H1 (cell line): Measurements from ENCODE around the gene BPI.

ENCODE experiments used
- CTCF ChIP-seq, 3 experiments: IDR thresholded peaks; 1 replicate in 2 of 3; 2 replicates in 1 of 3; pipeline versions ENCODE4 v1.5.1 to v1.6.1; 2011; ENCODE audit warnings: low read length in 3 of 3, mild to moderate bottlenecking in 3 of 3, inconsistent platforms in 2 of 3, low read depth in 1 of 3, moderate library complexity in 1 of 3; ENCODE audit not compliant: insufficient read depth in 1 of 3; ENCODE audit errors: control extremely low read depth in 1 of 3
- EZH2 ChIP-seq: fragments of 200-600 bp; sonication (generic); IDR thresholded peaks from 2 replicates; pipeline ENCODE4 v1.7.1; 2012; ENCODE audit warnings: low read depth, mild to moderate bottlenecking, moderate library complexity, low read length, inconsistent platforms; ENCODE audit not compliant: severe bottlenecking
- POLR2A ChIP-seq, 2 experiments: IDR thresholded peaks; 1 replicate in 1 of 2; 2 replicates in 1 of 2; pipeline ENCODE4 v1.6.1; 2011; ENCODE audit warnings: low read depth in 2 of 2, low read length in 2 of 2, mild to moderate bottlenecking in 2 of 2; ENCODE audit errors: control extremely low read depth in 1 of 2
- POLR2AphosphoS5 ChIP-seq: IDR thresholded peaks from 2 replicates; pipeline ENCODE4 v1.6.1; 2011; ENCODE audit warnings: low read depth, low read length

DNA sequence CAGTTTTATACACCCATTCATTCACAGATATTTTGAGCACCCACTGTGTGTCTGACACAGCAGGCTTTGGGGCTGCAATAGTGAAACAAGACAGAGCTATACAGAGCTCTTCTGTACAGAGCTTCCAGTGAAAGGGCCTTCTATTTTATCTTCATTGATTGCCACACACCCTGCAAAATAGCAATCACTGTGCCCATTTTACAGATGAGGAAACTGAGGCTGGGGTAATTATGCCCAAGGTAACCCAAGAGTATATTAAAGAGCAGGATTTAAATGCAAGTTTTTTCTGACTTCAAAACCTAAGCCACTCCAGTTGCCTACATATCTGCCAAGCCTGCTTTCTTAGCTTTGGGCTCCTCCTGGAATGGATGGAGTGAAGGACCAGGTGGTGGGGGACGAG, 4.5 kb downstream of the BPI start:
- TF ChIP-seq POLR2AphosphoS5 (no peak), POLR2A (IDR thresholded peaks at IDR 0.05; ENCODE audit: control extremely low read depth in 1 of 2, low read depth in 2 of 2, low read length in 2 of 2) (no peak), EZH2 (no peak), CTCF (IDR thresholded peaks at IDR 0.05; ENCODE audit: control extremely low read depth in 1 of 3, insufficient read depth in 1 of 3, low read depth in 1 of 3, low read length in 3 of 3) (no peak)
